Thyroid gland (tissue), 4 donors: ENCODE measurements around the gene FOXN1. TPM values are rescaled to one million over a fixed set of nuclear protein-coding genes. Genes with fewer than 3 reads are reported as not detected.
"Not testable (repeated sequence)": the region's sequence is repeated elsewhere in the genome, so short reads cannot be mapped to it uniquely, and the experiment has no call there.

Source experiments
- DNase-seq, 2 donors: peaks; one replicate each; pipeline ENCODE4 v3.0.0-alpha.2; 2019
- H3K27ac ChIP-seq, 3 donors: fragments of 200-600 bp; sonication (generic); 1 replicate in 2 of 3; 2 replicates in 1 of 3; pipeline ENCODE4 v1.5.1; 2016 to 2019; ENCODE audit warnings: mild to moderate bottlenecking in 1 of 3, moderate library complexity in 1 of 3
- H3K27me3 ChIP-seq: fragments of 200-600 bp; sonication (generic); one replicate; pipeline ENCODE4 v1.5.1; 2019
- H3K36me3 ChIP-seq, 2 donors: fragments of 200-600 bp; sonication (generic); one replicate each; pipeline ENCODE4 v1.5.1; 2016 to 2019
- H3K4me1 ChIP-seq, 2 donors: fragments of 200-600 bp; sonication (generic); one replicate each; pipeline ENCODE4 v1.5.1; 2017 to 2019
- H3K4me3 ChIP-seq, 3 donors: fragments of 200-600 bp; sonication (generic); replicated peaks in 1 of 3; 1 replicate in 2 of 3; 2 replicates in 1 of 3; pipeline ENCODE4 v1.5.1; 2016; ENCODE audit warnings: mild to moderate bottlenecking in 1 of 3
- H3K9me3 ChIP-seq: fragments of 200-600 bp; sonication (generic); one replicate; pipeline ENCODE4 v1.5.1; 2017
- POLR2A ChIP-seq, 2 donors: fragments of 450-650 bp; IDR thresholded peaks; one replicate each; pipeline ENCODE4 v1.6.1; 2017; ENCODE audit warnings: antibody characterized with exemption in 2 of 2, mild to moderate bottlenecking in 2 of 2, moderate library complexity in 1 of 2
- WGBS, 2 donors: methylation state at CpG; one replicate each; pipeline ENCODE4 v1.1.5; 2017; 5-methylcytosine and 5-hydroxymethylcytosine counted together
- intact Hi-C: fragments of 100-400 bp; cut with DNase I; formaldehyde crosslinking; loops from one replicate; pipeline ENCODE4 v1.15.1; 2023
- total RNA-seq, 4 donors: library from RNA; depleted of rRNA; stranded (reverse); fragments of >200 nt; gene quantifications; one replicate each; pipeline ENCODE4 v1.2.3, GENCODE V29; 2016
- TF ChIP-seq, protein P1 (sequence below), 6 experiments: fragments of 200-600 bp in 3 of 6; fragments of 450-650 bp in 3 of 6; sonication (generic) in 3 of 6; IDR thresholded peaks; one replicate each; pipeline ENCODE4 v1.5.1; 2016 to 2019; ENCODE audit warnings: antibody characterized with exemption in 6 of 6, mild to moderate bottlenecking in 2 of 6, inconsistent platforms in 1 of 6, moderate library complexity in 1 of 6

FOXN1 gene
- total RNA-seq, 4 donors from 2014 or later: 0.34 TPM; not detected in 3

GRCh38 chr17:28466521-28467048 is 39.6 kb upstream of the FOXN1 start:
- H3K4me3 ChIP-seq: no peak overlapping the region
- no peaks in the 10 kb centered on the region for H3K27me3 ChIP-seq
- intact Hi-C loops: no loop called here
- no peak overlapping the region for H3K27ac ChIP-seq
- H3K4me1 ChIP-seq: no peaks in the 10 kb centered on the region
- no peak for TF ChIP-seq POLR2A (IDR thresholded peaks at IDR 0.05)
- TF ChIP-seq, protein P1, sequence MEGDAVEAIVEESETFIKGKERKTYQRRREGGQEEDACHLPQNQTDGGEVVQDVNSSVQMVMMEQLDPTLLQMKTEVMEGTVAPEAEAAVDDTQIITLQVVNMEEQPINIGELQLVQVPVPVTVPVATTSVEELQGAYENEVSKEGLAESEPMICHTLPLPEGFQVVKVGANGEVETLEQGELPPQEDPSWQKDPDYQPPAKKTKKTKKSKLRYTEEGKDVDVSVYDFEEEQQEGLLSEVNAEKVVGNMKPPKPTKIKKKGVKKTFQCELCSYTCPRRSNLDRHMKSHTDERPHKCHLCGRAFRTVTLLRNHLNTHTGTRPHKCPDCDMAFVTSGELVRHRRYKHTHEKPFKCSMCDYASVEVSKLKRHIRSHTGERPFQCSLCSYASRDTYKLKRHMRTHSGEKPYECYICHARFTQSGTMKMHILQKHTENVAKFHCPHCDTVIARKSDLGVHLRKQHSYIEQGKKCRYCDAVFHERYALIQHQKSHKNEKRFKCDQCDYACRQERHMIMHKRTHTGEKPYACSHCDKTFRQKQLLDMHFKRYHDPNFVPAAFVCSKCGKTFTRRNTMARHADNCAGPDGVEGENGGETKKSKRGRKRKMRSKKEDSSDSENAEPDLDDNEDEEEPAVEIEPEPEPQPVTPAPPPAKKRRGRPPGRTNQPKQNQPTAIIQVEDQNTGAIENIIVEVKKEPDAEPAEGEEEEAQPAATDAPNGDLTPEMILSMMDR (IDR thresholded peaks at IDR 0.05): no peak
- DNase-seq: no peak
- H3K9me3 ChIP-seq: no peaks in the 10 kb centered on the region
- H3K36me3 ChIP-seq: no peaks in the 10 kb centered on the region
- 39 to 41% methylated on average over 5 of the region's 5 CpGs for WGBS, 2 donors

DNA sequence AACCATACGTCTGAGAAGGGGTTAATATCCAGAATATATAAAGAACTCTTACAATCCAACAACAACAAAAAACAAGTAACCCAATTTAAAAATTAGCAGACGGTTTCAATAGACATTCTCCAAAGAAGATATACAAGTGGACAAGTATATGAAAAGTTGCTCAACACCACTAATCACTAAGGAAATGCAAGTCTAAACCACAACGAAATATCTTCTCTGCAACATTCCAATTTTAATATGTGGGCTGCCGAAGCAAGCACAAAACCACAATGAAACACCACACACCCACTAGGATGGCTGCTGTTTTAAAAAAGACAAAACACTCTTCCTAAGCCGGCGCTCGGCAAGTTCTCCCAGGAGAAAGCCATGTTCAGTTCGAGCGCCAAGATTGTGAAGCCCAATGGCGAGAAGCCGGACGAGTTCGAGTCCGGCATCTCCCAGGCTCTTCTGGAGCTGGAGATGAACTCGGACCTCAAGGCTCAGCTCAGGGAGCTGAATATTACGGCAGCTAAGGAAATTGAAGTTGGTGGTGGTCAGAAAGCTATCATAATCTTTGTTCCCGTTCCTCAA is 38.6 kb upstream of the FOXN1 start:
- H3K4me3 ChIP-seq: no peak overlapping the region
- 75 to 82% methylated on average over 17 of the region's 17 CpGs for WGBS, 2 donors
- no peaks in the 10 kb centered on the region for H3K27me3 ChIP-seq
- no peaks in the 10 kb centered on the region for H3K9me3 ChIP-seq
- no peaks in the 10 kb centered on the region for H3K36me3 ChIP-seq
- no peak overlapping the region for H3K27ac ChIP-seq
- H3K4me1 ChIP-seq: no peaks in the 10 kb centered on the region
- intact Hi-C loops: no loop called here
- no peak for DNase-seq
- TF ChIP-seq POLR2A (IDR thresholded peaks at IDR 0.05): no peak
- TF ChIP-seq, protein P1 (IDR thresholded peaks at IDR 0.05): no peak

GRCh38 chr17:28468033-28468735 is 38.0 kb upstream of the FOXN1 start:
- H3K27me3 ChIP-seq, H3K9me3 ChIP-seq, H3K27ac ChIP-seq, H3K36me3 ChIP-seq, H3K4me3 ChIP-seq, DNase-seq, intact Hi-C loops, H3K4me1 ChIP-seq: not testable (repeated sequence)
- WGBS, 2 donors: 75 to 87% methylated on average over 20 of the region's 20 CpGs

GRCh38 chr17:28468781-28469180 is 37.4 kb upstream of the FOXN1 start:
- no peak overlapping the region for H3K4me3 ChIP-seq
- H3K27ac ChIP-seq: no peak overlapping the region
- H3K27me3 ChIP-seq: no peaks in the 10 kb centered on the region

DNA sequence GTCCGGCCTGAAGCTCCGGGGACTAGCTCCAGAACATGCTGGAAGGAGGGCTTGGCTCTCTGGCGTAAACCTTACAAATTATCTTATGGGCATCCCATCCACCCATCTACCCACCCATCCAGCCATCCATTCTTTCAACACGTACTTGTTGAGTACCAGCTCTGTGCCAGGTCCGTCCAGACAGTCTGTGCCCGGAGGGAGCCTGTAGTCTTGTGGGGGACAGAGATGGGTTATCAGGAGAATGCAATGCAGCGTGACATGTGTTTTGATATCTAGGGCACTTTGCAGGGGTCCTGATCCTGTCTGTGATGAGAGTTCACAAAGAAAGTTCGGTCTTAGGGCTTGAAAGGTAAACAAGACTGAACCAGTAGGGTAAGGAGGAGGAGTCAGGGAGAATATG is 36.8 kb upstream of the FOXN1 start:
- Histone ChIP-seq H3K27me3 (no peaks in the 10 kb centered on the region), H3K36me3 (no peaks in the 10 kb centered on the region), H3K4me1 (no peaks in the 10 kb centered on the region), H3K27ac (no peak overlapping the region), H3K9me3 (no peaks in the 10 kb centered on the region), H3K4me3 (no peak overlapping the region)
- WGBS, 2 donors: 67 to 71% methylated on average over 8 of the region's 8 CpGs
- DNase-seq: no peak
- no peak for TF ChIP-seq POLR2A (IDR thresholded peaks at IDR 0.05)
- TF ChIP-seq, protein P1 (IDR thresholded peaks at IDR 0.05): no peak
- intact Hi-C loops: no loop called here

More at GRCh38 chr17:28468781-28469180, 37.4 kb upstream of the FOXN1 start:
- no peak for DNase-seq
- intact Hi-C loops: no loop called here
- H3K9me3 ChIP-seq: no peaks in the 10 kb centered on the region
- H3K36me3 ChIP-seq: no peaks in the 10 kb centered on the region
- TF ChIP-seq POLR2A (IDR thresholded peaks at IDR 0.05): no peak
- TF ChIP-seq, protein P1 (IDR thresholded peaks at IDR 0.05): no peak
- H3K4me1 ChIP-seq: no peaks in the 10 kb centered on the region
